Mucosa of gallbladder (tissue), 1 donor: ENCODE results near the gene EXOC7. TPM values are rescaled to one million over a fixed set of nuclear protein-coding genes. Genes with fewer than 3 reads are reported as not detected.
"Not testable (repeated sequence)": the region's sequence is repeated elsewhere in the genome, so short reads cannot be mapped to it uniquely, and the experiment has no call there.

Experiments used
- DNase-seq: peaks from one replicate; pipeline ENCODE4 v3.0.0-alpha.2; 2020; ENCODE audit warnings: low spot score
- total RNA-seq: library from RNA; stranded (reverse); gene quantifications from one replicate; pipeline ENCODE4 v1.2.1, GENCODE V29; 2021
- donor health status: DM: no; HTN: no; CAD: no.

EXOC7 gene
- total RNA-seq, 1 donor from 2014 or later: 163 TPM

DNA sequence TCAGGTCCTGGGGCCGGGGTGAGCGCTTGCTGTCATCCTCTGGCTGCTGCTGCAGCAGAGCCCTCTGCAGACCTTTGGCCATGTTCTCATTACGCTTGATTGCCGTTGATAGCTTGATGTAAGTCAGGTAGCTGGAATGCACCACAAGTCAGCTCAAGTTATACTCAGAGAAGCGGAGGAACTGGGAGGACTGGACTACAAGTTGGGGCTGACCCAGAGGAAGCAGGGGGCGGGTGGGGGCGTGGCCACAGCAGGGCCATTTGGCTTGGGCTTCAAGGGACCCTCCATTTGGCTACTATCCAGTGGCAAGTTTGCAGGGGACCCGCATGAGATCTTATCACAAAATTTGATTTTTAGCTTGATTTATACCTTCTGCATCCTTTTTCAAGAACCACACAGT, 57.5 kb downstream of the EXOC7 start:
- DNase-seq: no peak

DNA sequence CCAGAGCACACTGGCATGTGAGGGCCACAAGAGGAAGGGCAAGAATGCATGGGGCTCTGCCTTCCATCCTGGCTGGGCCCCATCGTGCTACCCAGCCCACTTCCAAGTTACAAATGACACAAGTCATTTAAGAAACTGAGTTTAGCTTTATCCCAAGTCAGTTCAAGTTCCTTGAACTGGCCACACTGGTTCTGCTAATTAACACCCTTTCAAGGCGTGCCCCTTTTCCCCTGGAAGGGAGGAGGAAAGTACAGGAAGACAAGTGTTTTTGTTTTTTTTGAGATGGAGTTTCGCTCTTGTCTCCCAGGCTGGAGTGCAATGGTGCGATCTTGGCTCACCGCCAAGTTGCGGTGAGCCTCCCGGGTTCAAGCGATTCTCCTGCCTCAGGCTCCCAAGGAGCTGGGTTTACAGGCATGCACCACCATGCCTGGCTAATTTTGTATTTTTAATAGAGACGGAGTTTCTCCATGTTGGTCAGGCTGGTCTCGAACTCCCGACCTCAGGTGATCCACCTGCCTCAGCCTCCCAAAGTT, 59.0 kb downstream of the EXOC7 start:
- not testable (repeated sequence) for DNase-seq

GRCh38 chr17:76042868-76043267, 60.7 kb downstream of the EXOC7 start:
- not testable (repeated sequence) for DNase-seq

DNA sequence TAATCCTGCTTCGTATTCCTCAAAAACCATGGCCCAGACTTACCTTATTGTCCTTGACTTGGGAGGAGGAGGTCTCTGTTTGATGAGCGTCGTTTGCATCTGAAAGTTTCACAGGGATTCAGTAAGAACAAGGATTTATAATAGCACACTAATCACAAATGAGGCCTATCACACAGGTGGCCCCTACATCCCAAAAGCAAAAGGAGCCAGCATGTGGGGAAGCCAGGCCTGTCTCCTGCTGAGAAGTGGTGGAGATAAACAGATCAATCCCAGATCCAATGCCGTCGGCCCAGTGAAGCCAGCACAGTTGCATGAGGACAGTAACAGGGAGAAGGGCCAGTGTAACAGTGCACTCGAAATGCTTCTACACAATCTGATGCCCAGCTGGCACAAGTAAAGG, 63.2 kb downstream of the EXOC7 start:
- DNase-seq: no peak

- no peak for DNase-seq
These were observed 64.5 kb downstream of the EXOC7 start for GRCh38 chr17:76039121-76039520.

DNA sequence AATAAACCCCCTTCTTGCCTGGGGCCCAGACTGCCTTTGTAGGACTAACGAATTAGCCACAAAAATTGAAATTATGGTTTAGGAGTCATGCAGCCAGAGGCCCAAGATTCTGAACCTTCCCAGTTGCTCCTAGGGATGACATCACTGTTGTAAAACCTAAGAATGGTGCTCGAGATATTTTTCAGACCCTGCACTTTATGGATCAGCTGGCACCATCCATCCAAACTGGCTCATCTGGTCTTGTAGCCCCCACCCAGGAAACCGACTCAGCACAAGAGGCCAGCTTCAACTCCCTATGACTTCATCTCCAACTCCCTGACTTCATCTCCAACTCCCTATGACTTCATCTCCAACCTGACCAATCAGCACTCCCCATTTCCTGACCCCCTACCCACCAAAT, 65.5 kb downstream of the EXOC7 start:
- DNase-seq: no peak

DNA sequence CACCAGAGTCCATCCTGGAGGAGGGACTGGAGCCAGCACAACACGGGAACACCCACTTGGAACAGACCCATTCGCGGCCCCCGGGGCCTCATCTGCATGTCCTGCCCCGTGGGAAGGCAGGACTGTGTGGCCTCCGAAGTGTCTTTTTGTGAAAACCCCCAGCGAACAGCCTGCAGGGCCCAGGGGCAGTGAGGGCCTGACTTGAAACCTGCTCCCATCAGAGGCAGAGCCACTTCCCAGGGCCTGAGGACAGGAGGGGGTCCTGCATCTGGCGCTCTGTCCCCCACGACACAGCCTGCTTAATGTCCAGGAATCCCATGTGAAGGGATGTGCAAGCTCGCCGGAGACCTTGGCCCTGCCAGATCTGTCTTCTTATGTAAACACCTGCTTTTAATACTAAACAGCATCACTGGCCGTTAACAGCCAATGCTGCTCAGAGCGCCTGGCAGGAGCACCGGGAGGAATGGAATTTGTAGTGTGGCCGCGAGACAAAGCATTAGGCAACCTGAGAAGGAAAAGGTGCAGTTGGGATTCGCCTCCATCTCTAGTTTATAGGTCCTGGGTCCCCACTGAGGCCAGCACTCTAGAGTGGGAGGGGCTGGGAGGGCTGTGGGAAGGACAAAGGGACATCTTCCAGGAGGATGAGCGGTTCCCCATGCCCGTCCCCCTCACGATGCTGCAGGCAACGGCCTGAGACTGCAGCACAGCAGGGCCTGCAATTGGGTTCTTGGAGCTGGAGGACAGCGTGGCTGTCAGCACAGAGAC, 66.9 kb downstream of the EXOC7 start:
- peak; percentile 66 for DNase-seq

GRCh38 chr17:76034428-76035350, 68.9 kb downstream of the EXOC7 start:
- no peak for DNase-seq

GRCh38 chr17:76033139-76033538, 70.4 kb downstream of the EXOC7 start:
- DNase-seq: no peak

DNA sequence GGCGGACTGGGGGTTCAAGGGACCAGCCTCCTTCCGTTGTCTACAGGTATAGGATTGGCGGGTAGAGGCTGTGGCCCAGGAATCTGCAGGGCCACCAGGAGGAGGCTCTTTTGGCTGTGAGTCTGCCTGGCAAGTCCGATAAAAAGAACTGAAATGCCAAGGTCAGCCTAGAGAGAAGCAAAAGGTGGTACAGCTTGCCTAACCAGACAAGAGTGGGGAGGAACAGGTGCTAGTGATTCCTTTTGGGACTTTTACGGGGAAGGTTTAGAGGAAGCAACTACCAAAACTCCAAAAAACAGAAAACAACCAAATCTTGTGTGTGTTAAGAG, 70.8 kb downstream of the EXOC7 start:
- DNase-seq: no peak

GRCh38 chr17:76032073-76032779, 71.4 kb downstream of the EXOC7 start:
- DNase-seq: no peak

Other genes starting within 250 kb of the EXOC7 start
- gene WBP2, start 248.5 kb downstream of the EXOC7 start, total RNA-seq: 160 TPM
- gene TRIM47, start 225.2 kb downstream of the EXOC7 start, total RNA-seq: 68.2 TPM
- 24.0 TPM for gene TRIM65, start 206.8 kb downstream of the EXOC7 start, total RNA-seq
- gene MRPL38, start 198.9 kb downstream of the EXOC7 start, total RNA-seq: 107 TPM
- gene FBF1, start 162.7 kb downstream of the EXOC7 start, total RNA-seq: 28.9 TPM
- 102 TPM for gene ACOX1, start 124.6 kb downstream of the EXOC7 start, total RNA-seq
- 22.9 TPM for gene TEN1, start 124.5 kb downstream of the EXOC7 start, total RNA-seq
- 11.9 TPM for gene CDK3, start 102.9 kb downstream of the EXOC7 start, total RNA-seq
- gene EVPL, start 76.5 kb downstream of the EXOC7 start, total RNA-seq: 14.9 TPM
- 69.8 TPM for gene SRP68, start 31.3 kb downstream of the EXOC7 start, total RNA-seq
- gene GALR2, start 29.0 kb downstream of the EXOC7 start, total RNA-seq: 0.20 TPM
- gene ZACN, start 24.6 kb downstream of the EXOC7 start, total RNA-seq: not detected
- gene FOXJ1, start 37.5 kb upstream of the EXOC7 start, total RNA-seq: not detected
- gene RNF157, start 136.7 kb upstream of the EXOC7 start, total RNA-seq: 3.3 TPM
- 109 TPM for gene UBALD2, start 161.6 kb upstream of the EXOC7 start, total RNA-seq
- 3.8 TPM for gene QRICH2, start 204.5 kb upstream of the EXOC7 start, total RNA-seq